GM21737 (cell line): Measurements from ENCODE around the gene M1AP.
"Not testable (repeated sequence)": the region's sequence is repeated elsewhere in the genome, so short reads cannot be mapped to it uniquely, and the experiment has no call there.

Source experiments
- ATAC-seq: cut with Tn5 transposase; IDR thresholded peaks from one replicate; pipeline ENCODE4 v1.9.1; 2021; ENCODE audit warnings: mild to moderate bottlenecking, moderate library complexity; ENCODE audit not compliant: unreplicated experiment

M1AP gene

GRCh38 chr2:74569686-74570085 lies 78.4 kb downstream of the M1AP start:
- no peak for ATAC-seq

- no peak for ATAC-seq
These were observed 80.2 kb downstream of the M1AP start for GRCh38 chr2:74567881-74568280.

- no peak for ATAC-seq
These were observed 81.4 kb downstream of the M1AP start for GRCh38 chr2:74566754-74567085.

- ATAC-seq = no peak
These were observed 81.9 kb downstream of the M1AP start for GRCh38 chr2:74566076-74566753.

- ATAC-seq = no peak
These were observed 83.9 kb downstream of the M1AP start for GRCh38 chr2:74564222-74564621.

- ATAC-seq = no peak
These were observed 85.9 kb downstream of the M1AP start for GRCh38 chr2:74562126-74562775.

- ATAC-seq = not testable (repeated sequence)
These were observed 87.1 kb downstream of the M1AP start for GRCh38 chr2:74561022-74561421.

- ATAC-seq = no peak
These were observed 87.5 kb downstream of the M1AP start for GRCh38 chr2:74560591-74560990.

- no peak for ATAC-seq
These were observed 88.2 kb downstream of the M1AP start for GRCh38 chr2:74559912-74560311.

GRCh38 chr2:74558284-74559230 lies 89.6 kb downstream of the M1AP start:
- ATAC-seq = no peak

GRCh38 chr2:74556831-74557370 lies 91.2 kb downstream of the M1AP start:
- no peak for ATAC-seq

GRCh38 chr2:74556159-74556558 lies 92.0 kb downstream of the M1AP start:
- no peak for ATAC-seq

GRCh38 chr2:74555610-74556103 lies 92.5 kb downstream of the M1AP start:
- ATAC-seq = no peak

- ATAC-seq = peak; percentile 38
These were observed 93.2 kb downstream of the M1AP start for GRCh38 chr2:74554820-74555531.

GRCh38 chr2:74553892-74554819 lies 94.0 kb downstream of the M1AP start, which contains the start of the genes DOK1 and LOXL3:
TSS of gene DOK1 (plus strand) at chr2:74554720. CDS start at chr2:74554755, 35 bp downstream.
TSS of gene LOXL3 (minus strand) at chr2:74553942. CDS start at chr2:74552634, 1,308 bp downstream.
- peak; percentile 49 for ATAC-seq

- no peak for ATAC-seq
These were observed 95.0 kb downstream of the M1AP start for GRCh38 chr2:74552914-74553811.

GRCh38 chr2:74551942-74552913 lies 95.9 kb downstream of the M1AP start:
- ATAC-seq = no peak
